SKM-1 treated with dmso at 0.1 percent for 144 hours (cell line): ENCODE data around the gene ALG8.
"Not testable (repeated sequence)": the region's sequence is repeated elsewhere in the genome, so short reads cannot be mapped to it uniquely, and the experiment has no call there.

Experiments
- DNase-seq: peaks from one replicate; lab custom pipeline; 2025; ENCODE audit not compliant: unreplicated experiment; lab: John Stamatoyannopoulos, UW

The ALG8 gene

DNA sequence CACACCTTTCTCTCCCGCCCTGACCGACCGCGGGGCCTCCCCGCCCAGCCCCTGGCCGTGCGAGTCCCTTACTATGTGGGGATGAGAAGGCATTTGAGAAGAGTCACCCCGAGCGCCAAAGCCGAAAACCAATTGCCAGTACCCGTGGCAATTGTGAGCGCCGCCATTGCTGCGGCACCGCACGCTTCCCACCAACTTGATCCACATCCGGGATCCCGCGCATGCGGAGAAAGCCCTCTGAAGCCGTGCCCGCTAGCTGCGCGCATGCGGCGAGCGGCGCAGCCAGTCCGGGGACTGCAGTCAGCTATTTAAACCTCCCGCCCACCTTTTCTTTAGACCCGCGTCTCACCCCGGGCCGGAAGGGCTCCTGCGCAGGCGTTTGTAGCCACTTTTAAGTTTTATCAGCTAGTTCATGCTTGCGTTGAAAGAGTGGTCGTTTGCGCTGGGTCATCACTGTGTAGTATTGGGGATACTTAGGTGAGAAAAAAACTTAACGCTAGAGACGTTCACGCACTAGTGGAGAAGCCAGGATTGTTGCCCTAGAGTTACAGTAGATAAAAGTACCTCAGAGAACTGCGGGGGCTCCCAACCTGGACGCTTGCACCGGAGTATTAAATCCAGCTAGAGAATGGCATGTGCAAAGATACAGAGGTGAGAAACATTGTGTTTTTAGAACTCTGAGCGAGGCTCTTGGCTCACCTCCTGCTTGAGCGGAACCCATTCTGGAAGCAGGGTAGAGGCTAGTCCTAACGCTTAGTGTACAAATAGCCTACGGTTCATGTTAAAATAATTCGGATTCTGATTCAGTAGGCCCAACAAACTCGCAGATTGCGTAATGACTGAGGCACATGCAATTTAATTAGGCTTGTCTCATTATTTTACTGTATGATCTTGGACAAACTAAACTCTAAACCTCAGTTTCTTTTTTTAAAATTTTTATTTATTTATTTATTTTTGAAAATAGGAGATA, at the start of gene ALG8:
TSS of gene ALG8 (minus strand) at position 205 of the 970 bp plus-strand sequence. CDS start at position 167, 38 bp downstream.
- peak; percentile 85 for DNase-seq

DNA sequence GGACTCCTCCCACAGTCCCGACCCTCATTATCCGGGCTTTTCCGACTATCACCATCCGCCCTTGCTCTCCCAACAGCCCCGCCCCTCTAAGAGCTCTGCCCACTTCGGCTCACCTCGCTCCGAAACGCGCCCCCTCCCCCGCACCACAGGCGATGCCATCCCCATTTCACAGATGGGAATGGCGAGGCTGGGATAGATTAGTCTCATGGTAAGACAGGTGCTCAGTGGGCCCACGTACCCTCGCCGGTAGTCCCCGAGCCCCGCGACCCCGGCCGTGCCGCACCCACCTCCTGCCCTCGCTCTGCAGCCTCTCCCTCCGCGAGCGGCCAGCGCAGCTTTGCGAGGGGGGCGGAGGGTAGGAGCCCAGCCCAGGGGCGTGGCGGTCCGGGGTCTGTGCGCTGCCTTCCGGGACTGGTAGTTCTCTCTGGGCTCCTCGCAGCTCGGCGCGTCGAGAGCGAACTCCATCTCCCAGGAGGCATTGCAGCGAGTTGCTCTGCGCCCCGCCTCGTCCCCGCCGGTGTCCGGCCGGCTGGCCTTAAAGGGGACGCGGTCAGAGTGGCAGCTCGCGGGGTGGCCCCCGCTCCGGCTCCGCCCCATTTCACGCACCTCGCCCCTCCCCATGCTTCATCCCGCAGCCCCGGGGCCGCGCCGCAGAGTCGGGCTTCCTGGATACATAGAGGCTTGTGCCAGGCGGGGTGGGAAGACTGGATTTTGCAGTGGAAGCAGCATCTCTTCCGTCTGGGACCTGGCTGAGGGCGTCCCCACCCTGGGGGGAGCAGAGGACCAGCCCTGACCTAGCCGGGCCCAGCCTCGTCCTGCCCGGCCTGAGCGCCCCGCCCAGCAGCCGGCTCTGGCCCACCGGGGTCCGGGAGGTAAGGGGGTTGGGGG, 49.1 kb upstream of the ALG8 start, which contains the start of the genes KCTD21 and USP35:
TSS of gene KCTD21 (minus strand) at position 341 of the 888 bp plus-strand sequence. CDS start 14,072 bp downstream, outside the sequence.
TSS of gene USP35 (plus strand) at position 634 of the 888 bp plus-strand sequence. CDS start 7,327 bp downstream, outside the sequence.
- DNase-seq = peak; percentile 94

DNA sequence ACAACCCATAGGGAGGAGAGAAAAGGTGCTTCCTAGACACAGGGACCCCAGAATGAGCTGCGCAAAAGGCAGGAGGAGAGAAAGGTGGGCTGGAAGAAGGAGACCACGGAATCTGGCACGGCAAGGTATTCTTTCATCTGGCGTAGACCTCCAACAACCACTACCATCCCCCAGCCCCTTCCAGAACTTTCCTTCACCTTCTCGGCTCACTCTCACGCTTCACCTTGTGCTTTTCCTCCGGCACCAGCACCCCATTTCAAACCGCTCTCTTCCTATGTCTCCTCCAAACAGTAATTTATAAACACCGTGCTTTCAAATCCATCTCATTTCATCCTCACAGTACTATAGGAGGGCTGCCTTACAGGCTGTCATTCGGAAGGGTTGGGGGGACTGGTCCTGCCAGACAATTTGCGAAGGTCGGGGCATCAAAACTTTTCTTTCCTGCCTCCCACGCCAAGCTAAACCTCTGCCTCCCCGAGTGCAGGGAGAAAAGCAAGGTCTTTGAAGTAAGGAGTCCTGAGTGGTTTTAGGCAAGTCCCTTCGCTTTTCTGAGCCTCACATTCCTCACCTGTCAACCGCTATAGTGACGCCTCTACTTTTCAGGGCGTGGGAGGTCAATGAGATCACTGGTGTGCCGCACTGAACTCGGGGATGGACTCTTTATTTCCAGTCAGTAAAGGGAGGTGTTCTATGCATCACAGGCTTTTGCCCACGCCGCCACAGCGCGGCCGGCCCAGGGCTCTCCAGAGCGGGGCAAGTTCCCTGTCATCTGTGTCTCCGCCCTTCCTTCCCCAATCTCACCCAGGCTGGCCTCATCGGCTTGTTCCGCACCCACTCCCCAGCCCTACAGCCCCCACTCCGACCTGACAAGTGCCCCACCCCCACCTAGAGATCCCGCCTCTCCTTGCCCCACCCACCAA, 48.2 kb upstream of the ALG8 start:
- DNase-seq = peak; percentile 74

DNA sequence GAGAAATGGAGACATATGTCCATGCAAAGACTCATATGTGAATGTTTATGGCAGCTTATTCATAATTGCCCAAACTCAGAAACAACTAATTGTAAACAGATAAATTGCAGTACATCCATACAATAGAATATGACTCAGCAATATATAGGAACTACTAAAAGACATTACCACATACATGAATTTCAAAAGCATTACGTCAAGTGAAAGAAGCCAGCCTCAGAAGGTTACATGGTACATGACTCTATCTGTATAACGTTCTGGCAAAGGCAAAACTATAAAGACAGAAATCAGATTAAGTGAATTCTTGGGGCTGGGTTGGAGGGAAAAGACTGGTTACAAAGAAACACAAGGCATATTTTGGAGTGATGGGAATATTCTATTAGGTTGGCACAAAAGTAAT, 41.8 kb upstream of the ALG8 start:
- DNase-seq = peak; percentile 44

DNA sequence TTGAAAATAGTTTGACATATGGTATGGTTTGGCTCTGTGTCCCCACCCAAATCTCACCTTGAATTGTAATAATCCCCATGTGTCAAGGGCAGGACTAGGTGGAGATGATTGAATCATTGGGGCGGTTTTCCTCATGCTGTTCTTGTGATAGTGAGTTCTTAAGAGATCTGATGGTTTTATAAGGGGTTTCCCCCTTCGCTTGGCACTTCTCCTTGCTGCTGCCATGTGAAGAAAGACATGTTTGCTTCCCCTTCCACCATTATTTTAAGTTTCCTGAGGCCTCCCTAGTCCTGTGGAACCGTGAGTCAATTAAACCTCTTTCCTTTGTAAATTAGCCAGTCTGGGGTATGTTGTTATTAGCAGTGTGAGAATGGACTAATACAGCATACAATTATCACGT, 41.3 kb upstream of the ALG8 start:
- no peak for DNase-seq

DNA sequence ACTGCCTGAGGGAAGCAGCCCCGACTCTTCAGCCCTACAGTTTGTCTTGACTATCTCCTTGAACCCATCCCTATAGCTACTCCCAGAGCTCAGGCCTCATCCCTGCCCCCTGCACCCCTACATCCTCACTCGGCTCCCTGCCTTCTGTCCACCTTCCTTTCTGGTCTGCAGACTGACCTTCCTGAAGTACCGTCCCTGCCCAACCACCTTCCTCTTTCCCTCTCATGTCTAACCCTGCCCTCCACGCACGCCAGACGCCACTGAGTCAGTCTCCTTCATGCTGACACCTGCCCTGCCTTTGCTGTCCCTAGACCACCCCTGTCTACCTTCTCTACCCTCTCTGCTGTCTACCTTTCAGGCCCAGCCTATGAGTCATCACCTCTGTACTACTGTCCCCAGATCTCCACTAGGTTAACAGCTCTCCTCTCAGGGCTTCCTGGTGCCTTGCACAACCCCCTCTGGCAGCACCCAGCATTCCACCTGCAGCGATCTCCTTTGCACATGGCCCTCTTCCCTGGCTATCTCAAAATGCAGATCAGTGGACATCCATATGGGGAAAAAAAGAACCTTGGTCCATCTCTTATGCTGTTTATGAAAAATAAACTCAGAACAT, 40.1 kb upstream of the ALG8 start:
- DNase-seq = no peak

DNA sequence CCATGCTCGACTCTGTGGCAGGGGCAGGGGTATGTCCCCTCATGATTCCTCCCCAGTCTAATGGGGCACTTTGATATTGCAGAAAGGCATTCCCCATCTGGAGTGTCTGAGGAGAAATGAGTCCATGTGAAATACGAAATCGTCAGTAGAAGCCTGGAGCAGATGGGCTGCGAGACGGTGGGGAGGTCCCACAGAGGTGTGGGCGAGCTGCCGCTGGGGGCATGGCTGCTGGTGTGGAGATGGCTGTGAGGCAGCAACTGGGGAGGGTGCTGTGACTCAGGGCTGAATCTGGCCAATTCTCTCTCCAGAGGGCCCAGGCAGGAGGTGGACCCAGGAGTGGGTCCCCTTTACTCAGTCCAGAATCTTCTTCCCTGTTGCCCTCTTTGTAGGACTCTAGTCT, 37.8 kb upstream of the ALG8 start:
- DNase-seq = no peak

DNA sequence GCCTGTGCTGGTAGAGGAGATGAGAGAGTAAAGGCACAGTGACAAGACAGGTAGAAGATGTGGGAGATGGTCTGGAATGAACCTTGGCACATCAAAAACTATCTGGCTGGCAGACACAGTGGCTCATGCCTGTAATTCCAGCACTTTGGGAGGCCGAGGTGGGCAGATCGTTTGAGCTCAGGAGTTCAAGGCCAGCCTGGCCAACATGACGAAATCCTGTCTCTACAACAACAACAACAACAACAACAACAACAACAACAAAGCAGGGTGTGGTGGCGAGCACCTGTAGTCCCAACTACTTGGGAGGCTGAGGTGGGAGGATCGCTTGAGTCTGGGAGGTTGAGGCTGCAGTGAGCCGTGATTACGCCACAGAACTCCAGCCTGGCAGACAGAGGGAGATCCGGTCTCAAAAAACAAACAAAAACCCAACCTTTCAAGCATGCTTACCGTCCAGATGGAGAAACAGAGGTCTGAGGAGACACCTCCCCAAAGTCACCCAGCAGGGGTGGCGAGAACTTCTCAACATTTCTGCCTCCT, 37.2 kb upstream of the ALG8 start:
- no peak for DNase-seq

DNA sequence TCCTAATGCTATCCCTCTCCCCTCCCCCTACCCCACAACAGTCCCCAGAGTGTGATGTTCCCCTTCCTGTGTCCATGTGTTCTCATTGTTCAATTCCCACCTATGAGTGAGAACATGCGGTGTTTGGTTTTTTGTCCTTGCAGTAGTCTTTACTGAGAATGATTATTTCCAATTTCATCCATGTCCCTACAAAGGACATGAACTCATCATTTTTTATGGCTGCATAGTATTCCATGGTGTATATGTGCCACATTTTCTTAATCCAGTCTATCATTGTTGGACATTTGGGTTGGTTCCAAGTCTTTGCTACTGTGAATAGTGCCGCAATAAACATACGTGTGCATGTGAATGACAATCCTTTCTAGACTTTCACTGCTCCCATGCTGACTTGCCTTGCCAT, 36.4 kb upstream of the ALG8 start:
- not testable (repeated sequence) for DNase-seq

DNA sequence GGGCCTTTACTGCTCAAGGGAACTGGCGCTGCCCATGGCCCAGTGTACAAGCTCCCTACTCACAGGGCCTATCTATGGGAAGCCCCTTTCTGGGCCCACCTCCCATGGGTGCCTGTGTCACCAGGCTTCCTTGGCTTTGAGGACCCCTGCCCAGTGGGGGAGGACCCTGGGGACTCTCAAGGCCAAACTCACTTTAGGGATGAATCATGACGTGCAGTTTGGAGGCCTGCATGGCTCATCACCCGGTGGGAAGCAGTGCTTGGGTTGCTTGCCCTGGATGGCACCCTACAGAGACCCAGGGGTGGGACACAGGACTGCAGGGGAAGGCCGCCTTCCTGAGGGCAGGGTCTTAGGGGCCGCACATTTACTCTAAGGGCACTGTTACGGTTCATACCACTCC, 32.5 kb upstream of the ALG8 start:
- DNase-seq = no peak

DNA sequence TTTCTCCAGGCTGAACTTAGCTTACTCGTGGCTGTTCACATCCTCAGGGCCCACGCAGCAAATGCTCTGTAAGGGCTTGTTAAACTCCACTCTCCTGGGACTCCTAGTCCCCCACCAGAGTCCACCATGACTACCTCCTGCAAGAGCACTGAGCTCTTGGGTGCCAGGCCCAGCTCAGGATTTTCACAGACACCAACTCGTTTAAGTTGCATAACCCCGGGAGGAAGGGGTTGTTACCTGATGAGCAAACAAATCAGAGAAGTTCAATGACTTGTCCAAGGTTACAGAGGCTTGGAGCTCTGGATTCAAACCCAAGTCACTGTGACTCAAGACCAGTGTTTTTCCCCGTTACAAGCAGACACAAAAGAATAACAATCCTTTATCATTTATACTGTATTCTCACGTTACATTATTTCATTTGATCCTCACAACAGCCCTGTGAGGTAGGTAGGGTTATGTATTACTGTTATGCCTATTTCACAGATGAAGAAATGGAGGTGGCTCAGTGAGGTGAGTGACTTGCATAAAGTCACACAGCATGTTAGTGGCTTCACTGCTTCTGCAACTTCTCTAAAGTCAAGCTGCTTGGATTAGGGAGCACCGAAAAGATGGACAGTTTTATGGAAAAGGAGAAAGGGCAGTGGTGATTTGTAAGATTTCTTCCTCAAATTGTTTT, 31.6 kb upstream of the ALG8 start:
- no peak for DNase-seq

DNA sequence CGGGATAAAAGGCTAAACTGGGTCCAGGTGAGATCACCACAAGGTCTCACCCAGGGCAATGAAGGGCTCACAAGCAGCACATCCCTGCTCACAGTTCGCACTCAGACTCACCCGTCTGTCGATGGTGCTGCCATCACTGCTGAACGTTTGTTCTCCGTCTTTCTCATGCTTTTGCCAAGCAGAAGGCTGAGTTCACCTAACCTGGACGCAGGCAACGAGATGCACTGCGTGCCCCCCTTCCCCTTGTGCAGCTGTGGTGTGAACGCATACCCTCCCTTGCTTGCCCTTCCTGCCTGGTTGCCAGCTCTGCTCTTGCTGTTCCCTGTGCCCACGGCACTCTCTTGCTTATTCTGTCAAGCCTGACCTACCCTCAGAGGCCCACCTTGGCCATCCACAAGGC, 31.0 kb upstream of the ALG8 start:
- no peak for DNase-seq

DNA sequence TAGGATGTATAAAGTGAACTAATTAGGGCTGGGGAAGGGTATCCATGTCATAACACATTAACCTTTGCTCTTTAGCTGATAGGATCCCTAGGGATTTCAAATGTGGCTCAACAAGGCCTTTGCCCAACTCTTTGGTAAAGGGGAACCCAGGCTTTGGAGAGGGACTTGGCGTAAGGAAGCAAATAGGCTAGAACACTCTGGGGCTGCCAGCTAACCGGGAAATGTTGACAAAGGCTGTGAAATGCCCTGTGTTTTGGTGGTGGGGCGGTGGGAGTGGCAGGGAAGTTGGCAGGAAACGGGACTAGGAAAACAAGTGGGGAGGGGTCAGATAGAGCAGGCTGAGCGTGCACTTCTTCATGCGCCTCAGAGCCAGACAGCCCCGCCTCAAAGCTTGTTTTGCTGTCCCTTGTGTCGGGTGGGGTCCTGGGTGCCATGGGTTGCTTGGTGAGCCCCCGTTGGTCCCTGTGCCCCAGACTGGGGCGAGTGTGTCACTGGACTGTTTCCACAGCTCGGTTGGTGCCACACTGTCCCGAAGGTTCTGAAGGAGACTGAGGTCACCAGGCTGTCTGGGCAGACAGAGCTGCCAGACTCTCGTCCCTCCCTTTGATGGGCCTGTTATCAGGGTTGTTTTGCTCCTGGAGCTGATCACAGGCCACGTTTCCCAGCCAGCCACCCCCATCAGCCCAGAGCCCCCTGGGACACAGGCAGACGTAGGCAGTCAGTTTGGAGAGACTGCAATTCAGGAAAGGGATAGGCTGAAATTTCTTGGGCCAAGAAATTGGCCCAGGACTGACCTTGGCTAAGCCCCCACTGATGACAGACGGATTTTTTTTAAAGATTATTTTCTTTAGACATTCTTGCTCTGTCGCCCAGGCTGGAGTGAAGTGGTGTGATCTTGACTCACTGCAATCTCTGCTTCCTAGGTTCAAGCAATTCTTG, 29.4 kb upstream of the ALG8 start:
- no peak for DNase-seq

DNA sequence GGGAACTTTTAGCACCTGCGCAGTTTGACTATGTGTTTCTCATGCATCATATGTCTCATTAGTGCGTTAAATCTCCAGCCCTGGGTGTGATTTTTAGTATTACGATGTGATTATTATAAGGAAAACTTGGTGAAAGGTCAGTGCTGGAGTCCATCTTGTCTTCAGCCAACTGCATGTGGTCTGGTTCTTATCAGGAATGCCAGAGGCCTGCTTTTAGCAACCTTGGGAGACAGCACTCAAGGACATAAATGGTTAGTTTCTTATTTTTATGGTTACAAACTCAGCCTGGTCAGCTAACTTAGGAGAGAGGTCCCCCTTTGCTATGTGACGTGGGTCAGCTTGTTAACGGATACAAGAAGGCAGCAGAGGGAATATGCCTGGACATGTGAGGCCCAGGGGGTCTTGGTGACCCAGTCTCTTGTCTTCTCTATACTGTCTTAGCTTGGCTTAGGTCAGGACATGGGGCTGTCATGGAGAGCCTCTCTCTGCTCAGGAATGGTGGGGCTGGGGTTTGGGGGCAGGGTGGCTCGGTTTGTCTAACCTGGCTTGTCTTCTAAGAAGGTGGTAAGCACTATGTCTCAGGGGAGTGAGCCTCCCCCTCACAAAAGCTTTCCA, 27.5 kb upstream of the ALG8 start:
- DNase-seq = no peak

DNA sequence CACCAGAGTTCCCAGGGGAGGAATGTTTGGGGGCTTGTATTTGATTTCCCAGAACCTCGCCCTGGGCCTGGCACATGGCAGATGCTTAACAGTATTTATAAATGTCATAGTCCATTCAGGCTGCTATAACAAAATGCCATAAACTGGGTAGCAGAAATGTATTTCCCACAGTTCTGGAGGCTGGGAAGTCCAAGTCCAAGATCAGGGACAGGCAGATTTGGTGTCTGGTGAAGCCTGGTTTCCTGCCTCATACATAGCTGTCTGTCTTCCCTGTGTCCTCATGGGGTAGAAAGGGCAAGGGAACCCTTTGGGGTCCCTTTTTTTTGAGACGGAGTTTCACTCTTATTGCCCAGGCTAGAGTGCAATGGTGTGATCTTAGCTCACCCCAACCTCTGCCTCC, 25.0 kb upstream of the ALG8 start:
- DNase-seq = no peak

DNA sequence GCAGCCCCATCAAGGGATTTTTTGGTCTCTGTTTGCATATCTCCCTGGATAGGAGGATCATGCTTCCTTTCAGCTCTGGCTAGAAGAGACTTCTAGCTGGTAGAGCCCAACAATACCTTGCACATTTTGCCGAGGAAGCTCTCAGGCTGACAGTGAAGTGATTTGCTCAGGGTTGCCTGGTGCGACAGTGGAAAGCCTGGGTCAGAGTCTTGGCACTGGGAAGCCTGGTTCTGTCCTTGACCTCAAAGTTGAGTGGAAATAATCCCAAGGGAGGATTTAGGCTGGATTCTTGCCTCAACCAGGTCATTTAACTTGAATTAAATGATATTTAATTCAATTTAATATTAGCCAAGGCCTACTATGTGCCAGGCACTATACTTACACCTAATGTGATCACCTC, 24.4 kb upstream of the ALG8 start:
- no peak for DNase-seq

DNA sequence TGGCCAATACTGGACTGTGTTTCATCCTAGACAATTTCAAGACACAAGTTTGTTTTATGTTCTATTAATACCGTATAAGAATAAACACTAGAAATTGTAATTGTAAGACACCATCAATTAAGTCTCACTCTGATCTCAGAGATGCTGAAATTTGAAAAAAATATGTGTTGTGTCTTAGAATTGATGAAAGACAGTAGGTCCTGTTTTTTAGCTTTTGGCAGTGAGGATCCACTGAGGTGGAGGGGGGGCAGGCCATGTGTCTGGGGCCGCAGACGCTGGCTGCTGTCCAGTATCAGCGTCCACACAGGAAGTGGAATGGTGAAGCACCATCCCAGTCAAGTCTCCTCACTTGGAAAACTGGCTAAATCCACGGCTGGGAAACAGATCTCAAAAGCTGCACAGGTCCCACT, 22.5 kb upstream of the ALG8 start:
- no peak for DNase-seq

DNA sequence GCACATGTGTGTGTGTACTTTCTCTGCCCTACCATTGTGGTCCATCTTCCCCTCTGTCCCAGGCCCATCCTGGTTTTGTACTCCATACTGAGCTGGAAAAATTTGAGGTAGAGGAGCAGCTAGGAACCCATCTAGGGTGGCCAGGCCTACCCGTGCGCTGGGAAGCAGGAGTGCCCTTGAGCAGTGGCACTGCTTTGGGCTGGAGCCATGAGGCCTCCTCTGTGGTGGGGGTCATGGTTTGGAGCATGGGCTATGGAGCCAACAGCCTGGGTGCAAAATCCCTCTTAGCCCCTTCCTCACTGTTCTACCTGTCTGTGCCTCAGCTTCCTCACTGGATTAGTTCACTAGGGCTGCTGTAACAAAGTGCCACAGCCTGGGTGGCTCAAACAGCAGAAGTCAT, 21.9 kb upstream of the ALG8 start:
- DNase-seq = no peak
